GM18520 (cell line): ENCODE results near the gene GATA2.

ENCODE experiments used
- ATAC-seq: cut with Tn5 transposase; IDR thresholded peaks from one replicate; pipeline ENCODE4 v1.9.1; 2021; ENCODE audit not compliant: unreplicated experiment

Gene GATA2

GRCh38 chr3:128476659-128477058, 16.3 kb downstream of the GATA2 start:
- ATAC-seq: no peak

GRCh38 chr3:128475355-128475754, 17.6 kb downstream of the GATA2 start:
- no peak for ATAC-seq

GRCh38 chr3:128473737-128474136, 19.3 kb downstream of the GATA2 start:
- ATAC-seq: no peak

GRCh38 chr3:128473180-128473519, 19.9 kb downstream of the GATA2 start:
- no peak for ATAC-seq

GRCh38 chr3:128472449-128473179, 20.4 kb downstream of the GATA2 start:
- no peak for ATAC-seq

- ATAC-seq: no peak
These were observed 21.3 kb downstream of the GATA2 start for GRCh38 chr3:128471720-128472119.

GRCh38 chr3:128471110-128471509, 21.9 kb downstream of the GATA2 start:
- no peak for ATAC-seq

GRCh38 chr3:128470134-128470899, 22.7 kb downstream of the GATA2 start:
- ATAC-seq: no peak

- no peak for ATAC-seq
These were observed 23.4 kb downstream of the GATA2 start for GRCh38 chr3:128469556-128469955.

GRCh38 chr3:128468791-128469527, 24.0 kb downstream of the GATA2 start:
- no peak for ATAC-seq

- no peak for ATAC-seq
These were observed 24.7 kb downstream of the GATA2 start for GRCh38 chr3:128468285-128468790.

GRCh38 chr3:128466840-128467541, 26.0 kb downstream of the GATA2 start, which contains the start of gene DNAJB8:
DNAJB8 (minus strand) TSS chr3:128466890; CDS start chr3:128463245, 3,645 bp downstream.
- ATAC-seq: no peak

- ATAC-seq: no peak
These were observed 28.3 kb downstream of the GATA2 start for GRCh38 chr3:128464702-128465101.

GRCh38 chr3:128464188-128464587, 28.8 kb downstream of the GATA2 start:
- ATAC-seq: no peak

GRCh38 chr3:128463771-128464170, 29.2 kb downstream of the GATA2 start:
- no peak for ATAC-seq

GRCh38 chr3:128463354-128463753, 29.6 kb downstream of the GATA2 start:
- no peak for ATAC-seq

- no peak for ATAC-seq
These were observed 30.1 kb downstream of the GATA2 start for GRCh38 chr3:128462931-128463330.

GRCh38 chr3:128462341-128462910, 30.6 kb downstream of the GATA2 start:
- ATAC-seq: no peak

- ATAC-seq: no peak
These were observed 31.3 kb downstream of the GATA2 start for GRCh38 chr3:128461731-128462130.

GRCh38 chr3:128459461-128459820, 33.6 kb downstream of the GATA2 start:
- ATAC-seq: no peak
